Right lobe of liver (tissue), 6 donors: ENCODE results near the gene PCBD1. TPM values are rescaled to one million over a fixed set of nuclear protein-coding genes. Genes with fewer than 3 reads are reported as not detected.

Experiments used
- ATAC-seq, 4 donors: fragments of 200-7000 bp; cut with Tn5 transposase; one replicate each; pipeline ENCODE4 v1.9.1; 2020; ENCODE audit warnings: mild to moderate bottlenecking in 4 of 4, moderate library complexity in 4 of 4
- DNase-seq, 3 donors: peaks; one replicate each; pipeline ENCODE4 v3.0.0-alpha.2; 2020
- H3K27ac ChIP-seq, 3 donors: fragments of 200-600 bp; one replicate each; pipeline ENCODE4 v1.8.0; 2022
- H3K27me3 ChIP-seq, 2 donors: fragments of 200-600 bp; one replicate each; pipeline ENCODE4 v1.8.0; 2022
- H3K36me3 ChIP-seq, 4 donors: fragments of 200-600 bp; sonication (generic) in 1 of 4; one replicate each; pipeline versions ENCODE4 v1.5.1 to v1.8.0; 2017 to 2022; ENCODE audit warnings: control low read depth in 1 of 4
- H3K4me1 ChIP-seq, 4 donors: fragments of 200-600 bp; sonication (generic) in 1 of 4; one replicate each; pipeline versions ENCODE4 v1.5.1 to v1.8.0; 2017 to 2022; ENCODE audit warnings: control low read depth in 1 of 4
- H3K4me3 ChIP-seq, 3 donors: fragments of 200-600 bp; one replicate each; pipeline ENCODE4 v1.8.0; 2022
- H3K9me3 ChIP-seq, 4 donors: fragments of 200-600 bp; sonication (generic) in 1 of 4; one replicate each; pipeline versions ENCODE4 v1.5.1 to v1.8.0; 2017 to 2022; ENCODE audit warnings: control low read depth in 1 of 4
- CTCF ChIP-seq, 4 donors: fragments of 200-600 bp in 3 of 4; fragments of 450-650 bp in 1 of 4; IDR thresholded peaks; one replicate each; pipeline versions ENCODE4 v1.5.1 to v1.8.0; 2016 to 2022; ENCODE audit warnings: antibody characterized with exemption in 4 of 4, mild to moderate bottlenecking in 2 of 4
- POLR2A ChIP-seq: fragments of 450-650 bp; IDR thresholded peaks from one replicate; pipeline ENCODE4 v1.6.1; 2017; ENCODE audit warnings: antibody characterized with exemption, mild to moderate bottlenecking
- WGBS: methylation state at CpG from one replicate; pipeline ENCODE4 v1.1.6; 2018; ENCODE audit warnings: low coverage, low lambda C conversion rate; ENCODE audit not compliant: insufficient coverage; ENCODE audit errors: missing lambda C conversion rate; 5-methylcytosine and 5-hydroxymethylcytosine counted together
- intact Hi-C, 2 donors: fragments of 100-400 bp; cut with DNase I; formaldehyde crosslinking; loops; one replicate each; pipeline versions ENCODE4 v1.11.2 to v1.14.1; 2022
- total RNA-seq, 6 experiments: library from RNA; depleted of rRNA in 2 of 6; stranded (reverse); fragments of >200 nt in 2 of 6; fragmentation: NEBNext Ultra II Directional in 3 of 6; extraction: Animal tissue kit (Norgen Biotek cat#: 25700) in 3 of 6; gene quantifications; one replicate each; pipeline versions ENCODE4 v1.1.0 to v1.2.4, GENCODE V29; 2016 to 2023
- donor health status: DM: no; HTN: yes; CAD: no.
- donor health status: DM: no; HTN: no; CAD: no.
- donor health status: DM: no; HTN: no; CAD: no.
- donor health status: DM: no; HTN: yes; CAD: no.
- donor health status: DM: no; HTN: yes; CAD: no.

PCBD1 gene
- total RNA-seq, 6 experiments from 2014 or later, result 165 to 375 (median 230) TPM

- TF ChIP-seq POLR2A, result no peak
- no peak for TF ChIP-seq CTCF (IDR thresholded peaks at IDR 0.05)
- 65% methylated on average over 11 of the region's 22 CpGs for WGBS
- ATAC-seq, result no peak
- H3K27ac ChIP-seq, result no peak overlapping the region
- H3K4me3 ChIP-seq, result no peak overlapping the region
- no peaks in the 10 kb centered on the region for H3K27me3 ChIP-seq
- no peaks in the 10 kb centered on the region for H3K4me1 ChIP-seq
- H3K36me3 ChIP-seq, result no peaks in the 10 kb centered on the region
- intact Hi-C loops, result no loop called here
- H3K9me3 ChIP-seq, result no peaks in the 10 kb centered on the region
- DNase-seq, result peak in 1 of 3 donors; percentile 38
Observed at GRCh38 chr10:70918851-70919530, 30.6 kb upstream of the PCBD1 start.

GRCh38 chr10:70917635-70918034, 29.3 kb upstream of the PCBD1 start:
- 60% methylated on average over 1 of the region's 10 CpGs for WGBS
- Histone ChIP-seq H3K4me3 (no peak overlapping the region), H3K4me1 (no peaks in the 10 kb centered on the region), H3K9me3 (no peaks in the 10 kb centered on the region), H3K27me3 (no peaks in the 10 kb centered on the region), H3K27ac (no peak overlapping the region), H3K36me3 (no peaks in the 10 kb centered on the region)
- TF ChIP-seq POLR2A (no peak), CTCF (IDR thresholded peaks at IDR 0.05) (no peak)
- DNase-seq, result peak in 1 of 3 donors; percentile 35
- intact Hi-C loops, result no loop called here
- ATAC-seq, result no peak

GRCh38 chr10:70917226-70917625, 28.9 kb upstream of the PCBD1 start:
- no peaks in the 10 kb centered on the region for H3K4me1 ChIP-seq
- intact Hi-C loops, result no loop called here
- no peak overlapping the region for H3K27ac ChIP-seq
- H3K9me3 ChIP-seq, result no peaks in the 10 kb centered on the region
- ATAC-seq, result no peak
- H3K27me3 ChIP-seq, result no peaks in the 10 kb centered on the region
- H3K36me3 ChIP-seq, result no peaks in the 10 kb centered on the region
- H3K4me3 ChIP-seq, result no peak overlapping the region
- no peak for TF ChIP-seq CTCF (IDR thresholded peaks at IDR 0.05)
- TF ChIP-seq POLR2A, result no peak
- DNase-seq, result peak in 1 of 3 donors; percentile 19
- 69% methylated on average over 4 of the region's 5 CpGs for WGBS

GRCh38 chr10:70916241-70916640, 27.9 kb upstream of the PCBD1 start:
- Histone ChIP-seq H3K36me3 (no peaks in the 10 kb centered on the region), H3K4me3 (no peak overlapping the region), H3K27me3 (no peaks in the 10 kb centered on the region), H3K4me1 (no peaks in the 10 kb centered on the region), H3K9me3 (no peaks in the 10 kb centered on the region), H3K27ac (no peak overlapping the region)
- ATAC-seq, result no peak
- TF ChIP-seq POLR2A (no peak), CTCF (IDR thresholded peaks at IDR 0.05) (no peak)
- WGBS, result 68% methylated on average over 4 of the region's 6 CpGs
- intact Hi-C loops, result no loop called here
- peak in 1 of 3 donors; percentile 23 for DNase-seq
